Measurements from ENCODE around the gene KCNK3.

GRCh38 chr2:26709323-26710110, 17.0 kb downstream of the KCNK3 start:
- no peak for TF ChIP-seq CTCF (IDR thresholded peaks at IDR 0.05 in 8 of 11, conservative IDR thresholded peaks at IDR 0.05 in 3 of 11)
- TF ChIP-seq POLR2A (IDR thresholded peaks at IDR 0.05) = no peak
- no peak for TF ChIP-seq POLR2AphosphoS5 (IDR thresholded peaks at IDR 0.05)

Data from spleen (tissue), 7 donors.